ENCODE data around the gene SF1. TPM values are rescaled to one million over a fixed set of nuclear protein-coding genes. Genes with fewer than 3 reads are reported as not detected.

SF1 gene
- total RNA-seq, 2 donors from 2014 or later, result 150 to 470 TPM

- H3K4me1 ChIP-seq, result peaks cover 38% of the 10 kb centered on the region
- intact Hi-C loops (cut with DNase I), result no loop called here
- WGBS, 2 donors, result 1% methylated on average over 20 to 54 of the region's 58 CpGs
These were observed 35.3 kb downstream of the SF1 start for GRCh38 chr11:64742889-64743590.

DNA sequence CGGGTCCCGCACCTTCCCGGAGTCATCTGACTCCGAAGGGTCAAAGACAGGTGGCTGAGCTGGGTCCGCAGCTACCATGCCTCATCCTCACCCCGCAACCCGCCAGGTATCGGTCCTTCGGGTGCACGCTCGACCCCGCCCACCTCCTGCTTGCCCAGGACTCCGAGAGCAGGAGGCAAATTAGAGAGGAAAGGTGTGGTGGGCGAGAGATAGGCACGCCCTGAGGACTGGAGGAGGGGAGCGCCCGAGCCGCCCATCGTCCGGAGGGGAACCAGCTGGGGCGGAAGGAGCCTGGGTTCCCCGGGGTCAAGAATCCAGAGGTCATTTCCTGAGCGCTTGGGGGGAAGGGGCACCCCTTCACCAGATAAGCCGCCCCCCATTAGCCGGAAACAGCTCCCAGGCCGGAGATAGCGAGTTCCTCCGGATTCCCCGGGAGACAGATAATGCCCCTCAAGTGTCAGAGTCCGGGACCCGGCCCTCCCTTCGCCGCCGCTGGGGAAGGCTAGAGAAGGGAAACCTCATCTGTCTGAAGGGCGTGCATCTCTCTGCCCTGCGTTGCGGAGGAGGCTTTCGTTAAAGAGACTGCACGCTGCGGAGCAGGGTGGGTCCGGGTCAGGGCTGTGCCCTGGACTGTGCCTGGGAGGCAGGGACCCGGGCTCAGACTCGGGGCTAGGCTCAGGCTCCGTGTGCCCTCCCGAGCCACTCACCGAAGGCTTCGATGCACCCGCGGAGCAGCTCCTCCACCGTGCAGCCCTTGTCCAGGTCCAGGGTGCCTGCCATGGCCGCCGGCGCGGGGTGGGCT, 36.1 kb downstream of the SF1 start:
- 4% methylated on average over 16 to 49 of the region's 54 CpGs for WGBS, 2 donors
- H3K27ac ChIP-seq, result peak overlapping the region in 2 of 4 donors; percentile 23 to 39
- intact Hi-C loops (cut with DNase I), result no loop called here
- ATAC-seq, result peak; percentile 13
- peak overlapping the region in 1 of 2 donors; percentile 20 for H3K4me3 ChIP-seq
- H3K9me3 ChIP-seq, result no peaks in the 10 kb centered on the region
- TF ChIP-seq POLR2A (IDR thresholded peaks at IDR 0.05), result no peak
- TF ChIP-seq, protein P1, sequence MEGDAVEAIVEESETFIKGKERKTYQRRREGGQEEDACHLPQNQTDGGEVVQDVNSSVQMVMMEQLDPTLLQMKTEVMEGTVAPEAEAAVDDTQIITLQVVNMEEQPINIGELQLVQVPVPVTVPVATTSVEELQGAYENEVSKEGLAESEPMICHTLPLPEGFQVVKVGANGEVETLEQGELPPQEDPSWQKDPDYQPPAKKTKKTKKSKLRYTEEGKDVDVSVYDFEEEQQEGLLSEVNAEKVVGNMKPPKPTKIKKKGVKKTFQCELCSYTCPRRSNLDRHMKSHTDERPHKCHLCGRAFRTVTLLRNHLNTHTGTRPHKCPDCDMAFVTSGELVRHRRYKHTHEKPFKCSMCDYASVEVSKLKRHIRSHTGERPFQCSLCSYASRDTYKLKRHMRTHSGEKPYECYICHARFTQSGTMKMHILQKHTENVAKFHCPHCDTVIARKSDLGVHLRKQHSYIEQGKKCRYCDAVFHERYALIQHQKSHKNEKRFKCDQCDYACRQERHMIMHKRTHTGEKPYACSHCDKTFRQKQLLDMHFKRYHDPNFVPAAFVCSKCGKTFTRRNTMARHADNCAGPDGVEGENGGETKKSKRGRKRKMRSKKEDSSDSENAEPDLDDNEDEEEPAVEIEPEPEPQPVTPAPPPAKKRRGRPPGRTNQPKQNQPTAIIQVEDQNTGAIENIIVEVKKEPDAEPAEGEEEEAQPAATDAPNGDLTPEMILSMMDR (IDR thresholded peaks at IDR 0.05), result no peak
- H3K4me1 ChIP-seq, result peaks cover 38% of the 10 kb centered on the region
- peaks cover 0 to 45% of the 10 kb centered on the region in 2 donors for H3K27me3 ChIP-seq
- H3K36me3 ChIP-seq (replicated peaks in 1 of 2; ENCODE audit: insufficient read depth in 1 of 2, low read depth in 2 of 2), result no peaks in the 10 kb centered on the region
- DNase-seq, result no peak

More at GRCh38 chr11:64742889-64743590, 35.3 kb downstream of the SF1 start:
- Histone ChIP-seq H3K27me3 (peaks cover 0 to 45% of the 10 kb centered on the region in 2 donors), H3K27ac (peak overlapping the region in 3 of 4 donors; percentile 6 to 60 (median 39)), H3K9me3 (no peaks in the 10 kb centered on the region), H3K4me3 (peak overlapping the region in 1 of 2 donors; percentile 20), H3K36me3 (replicated peaks in 1 of 2; ENCODE audit: insufficient read depth in 1 of 2, low read depth in 2 of 2) (no peaks in the 10 kb centered on the region)
- DNase-seq (peak; percentile 70 to 74 (median 72)), ATAC-seq (peak; percentile 69)
- no peak for TF ChIP-seq POLR2A (IDR thresholded peaks at IDR 0.05)
- TF ChIP-seq, protein P1 (IDR thresholded peaks at IDR 0.05), result peak; percentile 67 to 80 (median 69)

DNA sequence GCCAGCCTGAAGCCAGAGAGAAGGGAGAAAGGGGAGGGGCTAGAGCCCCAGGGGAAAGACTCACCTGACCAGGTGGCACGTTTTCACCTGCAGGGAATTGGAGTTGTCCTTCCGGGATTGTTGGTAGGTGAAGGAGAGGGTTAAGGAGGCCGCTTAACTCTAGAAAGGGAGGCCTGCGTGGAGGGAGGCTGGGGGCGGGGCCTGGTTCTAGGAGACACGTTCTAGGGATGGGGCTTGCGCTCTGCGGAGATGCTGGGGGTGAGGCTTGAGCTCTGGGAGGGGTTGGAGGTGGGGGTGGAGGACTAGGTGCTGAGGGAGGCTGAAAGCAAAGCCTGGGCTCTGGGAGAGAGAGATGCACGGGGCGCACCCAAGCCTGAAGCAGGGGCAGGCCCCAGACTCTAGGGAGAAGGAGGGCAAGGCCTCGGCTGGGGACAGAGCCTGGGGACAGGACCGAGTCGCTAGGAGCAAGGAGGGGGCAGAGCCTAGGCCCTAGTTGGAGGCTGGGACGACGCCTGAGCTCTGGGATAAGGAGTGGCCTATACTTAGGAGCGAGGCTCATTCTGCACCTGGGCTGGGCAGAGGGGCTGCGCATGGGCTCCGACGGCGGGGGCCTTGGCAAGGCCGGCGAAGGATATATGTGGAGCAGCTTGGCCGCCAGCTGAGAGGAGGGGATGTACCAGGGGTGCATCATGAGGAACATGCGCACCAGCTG, 36.8 kb downstream of the SF1 start:
- 35 to 53% methylated on average over 14 to 19 of the region's 24 CpGs for WGBS, 2 donors
- no peak overlapping the region for H3K27ac ChIP-seq

DNA sequence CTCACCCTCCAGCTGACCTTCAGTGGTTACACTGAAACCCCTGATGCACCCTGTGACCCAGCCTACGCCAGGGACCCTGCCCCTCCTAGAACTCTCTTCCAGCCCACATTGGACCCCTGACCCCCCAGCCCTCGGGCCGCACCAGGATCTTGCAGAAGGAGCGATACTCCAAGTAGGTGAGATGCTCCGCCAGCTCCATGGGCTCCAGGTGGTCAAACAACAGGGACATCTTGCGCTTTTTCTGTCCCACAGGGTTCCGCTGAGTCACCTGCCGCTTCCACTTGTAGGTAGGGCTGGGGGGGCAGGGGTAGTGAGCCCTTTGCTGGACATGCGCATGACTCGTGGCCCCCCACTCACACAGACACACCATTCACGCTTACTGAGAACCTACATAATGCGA, 38.5 kb downstream of the SF1 start:
- Histone ChIP-seq H3K36me3 (replicated peaks in 1 of 2; ENCODE audit: insufficient read depth in 1 of 2, low read depth in 2 of 2) (no peaks in the 10 kb centered on the region), H3K4me3 (no peak overlapping the region), H3K27ac (no peak overlapping the region), H3K9me3 (no peaks in the 10 kb centered on the region), H3K4me1 (peaks cover 28% of the 10 kb centered on the region), H3K27me3 (peaks cover 0 to 32% of the 10 kb centered on the region in 2 donors)
- intact Hi-C loops (cut with DNase I), result no loop called here
- no peak for ATAC-seq
- TF ChIP-seq POLR2A (IDR thresholded peaks at IDR 0.05), result no peak
- TF ChIP-seq, protein P1 (IDR thresholded peaks at IDR 0.05), result no peak
- WGBS, 2 donors, result 72 to 77% methylated on average over 4 to 12 of the region's 12 CpGs
- no peak for DNase-seq

More for the DNA sequence above, 36.8 kb downstream of the SF1 start:
- Histone ChIP-seq H3K36me3 (replicated peaks in 1 of 2; ENCODE audit: insufficient read depth in 1 of 2, low read depth in 2 of 2) (no peaks in the 10 kb centered on the region), H3K9me3 (no peaks in the 10 kb centered on the region), H3K27me3 (peaks cover 0 to 45% of the 10 kb centered on the region in 2 donors), H3K4me3 (no peak overlapping the region), H3K4me1 (peaks cover 38% of the 10 kb centered on the region)
- intact Hi-C loops (cut with DNase I), result no loop called here
- ATAC-seq, result no peak
- TF ChIP-seq, protein P1 (IDR thresholded peaks at IDR 0.05), result no peak
- DNase-seq, result no peak
